A673 (cell line): ENCODE data around the gene NFKBIE.

ENCODE experiments used
- CTCF ChIP-seq: fragments of 300-800, 200-600 bp; sonication (generic); conservative IDR thresholded peaks from 2 replicates; pipeline ENCODE4 v1.5.1; 2017; ENCODE audit warnings: low read depth, mild to moderate bottlenecking, antibody characterized with exemption, low read length, moderate library complexity, mixed read lengths
- EZH2 ChIP-seq: fragments of 200-600 bp; sonication (generic); IDR thresholded peaks from 2 replicates; pipeline ENCODE4 v1.6.1; 2017; ENCODE audit warnings: borderline replicate concordance, low read depth, mild to moderate bottlenecking, mixed read lengths, antibody characterized with exemption, low read length; ENCODE audit not compliant: poor library complexity, severe bottlenecking

GRCh38 chr6:44235269-44235668, 30.1 kb downstream of the NFKBIE start:
- TF ChIP-seq CTCF = no peak
- TF ChIP-seq EZH2 = no peak
